ENCODE data around the gene OR10A4. TPM values are rescaled to one million over a fixed set of nuclear protein-coding genes. Genes with fewer than 3 reads are reported as not detected.

The OR10A4 gene
- total RNA-seq, 2 donors from 2014 or later: not detected

DNA sequence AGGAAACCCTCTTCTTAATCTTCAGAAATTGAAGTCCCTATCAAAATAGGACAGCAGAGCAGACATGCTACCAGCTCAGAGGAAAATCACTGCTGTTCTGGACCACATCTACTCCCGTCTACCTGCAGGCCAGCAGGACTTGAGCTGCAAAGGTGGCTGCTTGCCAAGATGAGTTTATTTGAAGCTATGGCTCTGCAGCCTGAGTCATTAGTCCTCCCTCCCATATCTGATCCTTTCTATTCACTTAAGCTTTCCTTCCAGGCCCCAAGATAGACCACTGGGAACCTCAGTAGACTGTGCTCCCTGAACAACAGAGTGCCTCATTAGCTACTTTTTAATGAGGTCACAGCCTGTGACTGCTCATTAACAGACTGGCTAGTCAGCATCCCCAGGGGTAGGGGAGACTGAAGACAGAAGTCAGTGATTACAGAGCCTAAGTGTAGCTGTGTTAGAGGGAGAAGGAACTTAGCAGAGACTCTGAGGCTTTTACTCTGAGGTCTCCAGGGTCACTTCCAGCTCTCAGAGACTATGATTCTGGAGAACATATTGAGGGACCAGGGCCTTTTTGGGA lies 20.4 kb upstream of the OR10A4 start:
- intact Hi-C loops (cut with DNase I): no loop called here
- 28% methylated on average over 1 of the region's 1 CpG for WGBS

DNA sequence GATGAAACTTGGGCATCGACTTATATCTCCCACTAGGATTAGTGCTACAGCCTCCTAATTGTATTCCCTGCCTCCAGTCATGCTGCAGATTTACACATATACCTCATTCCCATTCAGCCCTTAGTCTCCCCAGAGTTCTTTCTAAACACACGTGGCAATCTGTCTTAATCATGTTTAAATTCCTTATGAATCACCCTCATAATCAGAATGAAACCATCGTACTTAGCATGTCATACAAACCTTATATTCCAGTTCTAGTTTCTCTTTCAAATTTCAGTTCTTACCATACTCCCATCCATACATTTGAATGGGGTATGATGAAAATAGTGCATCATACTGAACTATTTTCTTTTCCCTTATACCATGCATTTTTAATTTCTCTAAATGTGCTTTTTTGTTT lies 19.6 kb upstream of the OR10A4 start:
- Histone ChIP-seq H3K36me3 (no peaks in the 10 kb centered on the region), H3K27me3 (replicated peaks; ENCODE audit: insufficient read depth) (no peaks in the 10 kb centered on the region), H3K27ac (no peak overlapping the region), H3K9me3 (no peaks in the 10 kb centered on the region), H3K4me1 (replicated peaks) (no peaks in the 10 kb centered on the region), H3K4me3 (no peak overlapping the region)
- WGBS: 70% methylated on average over 3 of the region's 3 CpGs
- intact Hi-C loops (cut with DNase I): no loop called here
- TF ChIP-seq POLR2A (IDR thresholded peaks at IDR 0.05): no peak
- TF ChIP-seq, protein P1, sequence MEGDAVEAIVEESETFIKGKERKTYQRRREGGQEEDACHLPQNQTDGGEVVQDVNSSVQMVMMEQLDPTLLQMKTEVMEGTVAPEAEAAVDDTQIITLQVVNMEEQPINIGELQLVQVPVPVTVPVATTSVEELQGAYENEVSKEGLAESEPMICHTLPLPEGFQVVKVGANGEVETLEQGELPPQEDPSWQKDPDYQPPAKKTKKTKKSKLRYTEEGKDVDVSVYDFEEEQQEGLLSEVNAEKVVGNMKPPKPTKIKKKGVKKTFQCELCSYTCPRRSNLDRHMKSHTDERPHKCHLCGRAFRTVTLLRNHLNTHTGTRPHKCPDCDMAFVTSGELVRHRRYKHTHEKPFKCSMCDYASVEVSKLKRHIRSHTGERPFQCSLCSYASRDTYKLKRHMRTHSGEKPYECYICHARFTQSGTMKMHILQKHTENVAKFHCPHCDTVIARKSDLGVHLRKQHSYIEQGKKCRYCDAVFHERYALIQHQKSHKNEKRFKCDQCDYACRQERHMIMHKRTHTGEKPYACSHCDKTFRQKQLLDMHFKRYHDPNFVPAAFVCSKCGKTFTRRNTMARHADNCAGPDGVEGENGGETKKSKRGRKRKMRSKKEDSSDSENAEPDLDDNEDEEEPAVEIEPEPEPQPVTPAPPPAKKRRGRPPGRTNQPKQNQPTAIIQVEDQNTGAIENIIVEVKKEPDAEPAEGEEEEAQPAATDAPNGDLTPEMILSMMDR (IDR thresholded peaks at IDR 0.05): no peak
- no peak for TF ChIP-seq POLR2AphosphoS5 (IDR thresholded peaks at IDR 0.05)
- DNase-seq (ENCODE audit: low spot score): no peak

More for the DNA sequence above, 20.4 kb upstream of the OR10A4 start:
- Histone ChIP-seq H3K27ac (no peak overlapping the region), H3K4me3 (no peak overlapping the region), H3K9me3 (no peaks in the 10 kb centered on the region), H3K36me3 (no peaks in the 10 kb centered on the region), H3K4me1 (replicated peaks) (no peaks in the 10 kb centered on the region), H3K27me3 (replicated peaks; ENCODE audit: insufficient read depth) (no peaks in the 10 kb centered on the region)
- DNase-seq (ENCODE audit: low spot score): no peak
- TF ChIP-seq, protein P1 (IDR thresholded peaks at IDR 0.05): no peak
- no peak for TF ChIP-seq POLR2AphosphoS5 (IDR thresholded peaks at IDR 0.05)
- TF ChIP-seq POLR2A (IDR thresholded peaks at IDR 0.05): no peak

DNA sequence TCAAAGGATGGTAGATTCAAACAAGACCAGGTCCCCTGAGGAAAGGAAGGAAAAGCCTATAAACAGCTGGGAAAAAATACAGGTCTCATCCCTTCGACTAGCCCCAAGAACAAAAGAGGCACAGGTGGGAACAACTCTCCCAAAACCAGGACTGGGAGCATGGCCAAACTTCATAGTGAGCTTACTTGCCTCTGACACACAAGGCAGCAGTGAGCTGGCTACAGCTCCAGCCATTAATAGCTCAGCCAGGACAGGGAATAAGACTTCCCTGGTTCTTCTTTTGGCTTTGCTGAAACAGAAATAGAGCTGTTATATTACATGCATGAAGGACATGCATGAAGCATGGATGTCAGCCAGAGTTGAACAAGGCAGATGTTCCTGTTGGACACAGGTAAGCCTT lies 13.5 kb upstream of the OR10A4 start, which contains the start of gene OR10A2:
TSS of gene OR10A2 (plus strand) at position 97 of the 400 bp plus-strand sequence. CDS start 6,698 bp downstream, outside the sequence.
- intact Hi-C loops (cut with DNase I): no loop called here
- no peaks in the 10 kb centered on the region for H3K36me3 ChIP-seq
- no peak for DNase-seq (ENCODE audit: low spot score)
- H3K4me3 ChIP-seq: no peak within 1 kb of the TSS
- WGBS: 43% methylated on average over 1 of the region's 1 CpG
- no peaks in the 10 kb centered on the region for H3K27me3 ChIP-seq (replicated peaks; ENCODE audit: insufficient read depth)
- no peak within 1 kb of the TSS for H3K27ac ChIP-seq
- TF ChIP-seq POLR2AphosphoS5 (IDR thresholded peaks at IDR 0.05): no peak
- no peak for TF ChIP-seq POLR2A (IDR thresholded peaks at IDR 0.05)
- TF ChIP-seq, protein P1 (IDR thresholded peaks at IDR 0.05): no peak
- no peaks in the 10 kb centered on the region for H3K4me1 ChIP-seq (replicated peaks)
- H3K9me3 ChIP-seq: no peaks in the 10 kb centered on the region

DNA sequence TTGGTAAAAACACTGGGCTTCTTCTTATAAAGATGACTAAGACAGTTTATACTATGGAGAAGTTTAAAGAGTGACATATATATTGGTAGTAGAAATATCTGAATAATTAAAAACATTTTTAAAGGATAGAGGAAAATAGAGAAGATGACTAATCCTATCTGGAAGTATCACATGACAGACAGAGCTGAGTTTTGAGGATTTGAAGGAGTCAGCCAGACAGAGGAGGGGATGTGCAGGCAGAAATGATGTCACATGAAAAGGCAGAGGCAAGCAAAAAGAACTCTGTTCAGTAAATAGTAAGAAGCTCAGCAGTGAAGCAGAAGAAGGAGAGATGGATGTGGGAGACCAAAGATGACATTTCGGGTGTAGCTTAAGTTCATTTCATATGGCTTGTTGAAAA lies 12.0 kb upstream of the OR10A4 start:
- no peaks in the 10 kb centered on the region for H3K4me1 ChIP-seq (replicated peaks)
- WGBS: 85% methylated on average over 1 of the region's 1 CpG
- no peak overlapping the region for H3K27ac ChIP-seq
- DNase-seq (ENCODE audit: low spot score): no peak
- no peak overlapping the region for H3K4me3 ChIP-seq
- intact Hi-C loops (cut with DNase I): no loop called here
- TF ChIP-seq POLR2AphosphoS5 (IDR thresholded peaks at IDR 0.05): no peak
- TF ChIP-seq, protein P1 (IDR thresholded peaks at IDR 0.05): no peak
- TF ChIP-seq POLR2A (IDR thresholded peaks at IDR 0.05): no peak
- no peaks in the 10 kb centered on the region for H3K9me3 ChIP-seq
- no peaks in the 10 kb centered on the region for H3K27me3 ChIP-seq (replicated peaks; ENCODE audit: insufficient read depth)
- H3K36me3 ChIP-seq: no peaks in the 10 kb centered on the region

DNA sequence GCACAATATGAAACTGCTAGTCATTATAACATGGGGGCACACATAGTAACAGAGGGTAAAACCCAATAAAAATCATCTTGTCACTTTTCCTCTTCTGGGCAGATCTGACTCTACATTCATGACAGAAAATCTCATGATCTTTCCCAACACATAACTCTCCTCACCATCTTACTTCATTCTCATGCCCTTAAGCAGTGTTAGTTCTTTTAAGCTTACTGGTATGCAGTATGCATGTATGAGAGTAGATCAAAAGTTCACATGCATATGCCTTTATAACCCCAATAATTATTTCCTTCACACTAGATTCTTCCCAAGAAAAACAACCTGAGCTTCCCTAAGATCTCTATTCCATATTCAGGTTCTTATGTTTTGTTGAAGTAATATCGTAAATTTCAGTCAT lies 5.1 kb upstream of the OR10A4 start:
- H3K27me3 ChIP-seq (replicated peaks; ENCODE audit: insufficient read depth): no peaks in the 10 kb centered on the region
- no peak overlapping the region for H3K27ac ChIP-seq
- TF ChIP-seq POLR2AphosphoS5 (IDR thresholded peaks at IDR 0.05): no peak
- TF ChIP-seq POLR2A (IDR thresholded peaks at IDR 0.05): no peak
- TF ChIP-seq, protein P1 (IDR thresholded peaks at IDR 0.05): no peak
- intact Hi-C loops (cut with DNase I): no loop called here
- no peak for DNase-seq (ENCODE audit: low spot score)
- no peaks in the 10 kb centered on the region for H3K36me3 ChIP-seq
- no peaks in the 10 kb centered on the region for H3K9me3 ChIP-seq
- no peak overlapping the region for H3K4me3 ChIP-seq
- H3K4me1 ChIP-seq (replicated peaks): no peaks in the 10 kb centered on the region
- WGBS: 91% methylated on average over 1 of the region's 1 CpG
